OCI-LY7 (cell line): ENCODE data around the gene NDUFAB1. TPM values are rescaled to one million over a fixed set of nuclear protein-coding genes. Genes with fewer than 3 reads are reported as not detected.

Source experiments
- Bru-seq: library from RNA; stranded (reverse); fragments of 400-500 nt; gene quantifications from one replicate; lab custom pipeline; 2021; lab: Mats Ljungman, UMichigan
- BruChase-seq, 2 experiments: library from RNA; stranded (reverse); fragments of 400-500 nt; gene quantifications; one replicate each; lab custom pipeline; 2021; lab: Mats Ljungman, UMichigan
- BruUV-seq: library from RNA; stranded (reverse); fragments of 400-500 nt; replicated peaks from 2 replicates; lab custom pipeline; 2021; lab: Mats Ljungman, UMichigan
- CTCF ChIA-PET: fragments of 300-600 bp; sonication (Branson Sonifier 250); formaldehyde crosslinking; loops from one replicate; lab custom pipeline; 2022; ENCODE audit warnings: antibody characterized with exemption; ENCODE audit not compliant: unreplicated experiment; lab: Charles Lee
- POLR2A ChIA-PET: fragments of 300-600 bp; sonication (Branson Sonifier 250); formaldehyde crosslinking; loops from one replicate; lab custom pipeline; 2022; ENCODE audit warnings: antibody characterized with exemption; lab: Charles Lee
- DNase-seq: peaks from one replicate; pipeline ENCODE4 v3.0.0-alpha.2; 2015; ENCODE audit warnings: low spot score
- H2AFZ ChIP-seq: fragments of 200-600 bp; sonication (generic), shearing (Covaris generic); 2 replicates; pipeline ENCODE4 v1.6.1; 2014; ENCODE audit warnings: mild to moderate bottlenecking, antibody characterized with exemption, low read length, moderate library complexity
- H3K27ac ChIP-seq: fragments of 200-600 bp; sonication (generic); 2 replicates; pipeline ENCODE4 v1.5.1; 2014; ENCODE audit warnings: mixed run types, low read depth, mild to moderate bottlenecking, moderate library complexity, low read length, inconsistent platforms; ENCODE audit not compliant: poor library complexity, severe bottlenecking
- H3K36me3 ChIP-seq: fragments of 200-600 bp; sonication (generic); 2 replicates; pipeline ENCODE4 v1.6.1; 2014; ENCODE audit warnings: mild to moderate bottlenecking, antibody characterized with exemption, low read length, moderate library complexity, mixed read lengths; ENCODE audit not compliant: insufficient read depth
- H3K4me1 ChIP-seq: fragments of 200-600 bp; sonication (generic); 2 replicates; pipeline ENCODE4 v1.5.1; 2014; ENCODE audit warnings: mild to moderate bottlenecking, low read length; ENCODE audit not compliant: insufficient read depth, poor library complexity, severe bottlenecking
- H3K4me2 ChIP-seq: fragments of 200-600 bp; sonication (generic); 2 replicates; pipeline ENCODE4 v1.6.1; 2014; ENCODE audit warnings: mild to moderate bottlenecking, low read length
- H3K4me3 ChIP-seq: fragments of 200-600 bp; sonication (generic); 2 replicates; pipeline ENCODE4 v1.5.1; 2014; ENCODE audit warnings: mild to moderate bottlenecking, low read depth, low read length; ENCODE audit not compliant: poor library complexity, severe bottlenecking
- H3K79me2 ChIP-seq: fragments of 200-600 bp; sonication (generic); 2 replicates; pipeline ENCODE4 v1.6.1; 2016; ENCODE audit warnings: low read depth, mild to moderate bottlenecking, low read length, moderate library complexity, mixed read lengths; ENCODE audit not compliant: insufficient read depth
- H3K9me2 ChIP-seq: fragments of 200-600 bp; sonication (generic); 2 replicates; pipeline ENCODE4 v1.6.1; 2016; ENCODE audit warnings: mild to moderate bottlenecking, low read length, mixed read lengths; ENCODE audit not compliant: insufficient read depth
- H3K9me3 ChIP-seq: fragments of 200-600 bp; sonication (generic); 2 replicates; pipeline ENCODE4 v1.6.1; 2014; ENCODE audit warnings: mild to moderate bottlenecking, mixed run types, low read length, mixed read lengths
- H4K20me1 ChIP-seq: fragments of 200-600 bp; sonication (generic); 2 replicates; pipeline ENCODE4 v1.6.1; 2014; ENCODE audit warnings: mild to moderate bottlenecking, antibody characterized with exemption, low read length, moderate library complexity, mixed read lengths; ENCODE audit not compliant: insufficient read depth
- EZH2phosphoT487 ChIP-seq: fragments of 200-600 bp; sonication (generic); IDR thresholded peaks from 2 replicates; pipeline ENCODE4 v1.6.1; 2018; ENCODE audit warnings: low read depth, borderline replicate concordance, mild to moderate bottlenecking, mixed run types, antibody characterized with exemption, low read length, moderate library complexity, mixed read lengths
- intact Hi-C: fragments of 100-400 bp; cut with micrococcal nuclease; formaldehyde crosslinking; loops from one replicate; pipeline ENCODE4 v1.10.0; 2022; ENCODE audit not compliant: unreplicated experiment
- long read RNA-seq: library from polyadenylated mRNA; stranded (forward); transcript quantifications from one replicate; pipeline ENCODE4 v2.0.0, GENCODE V29; 2022
- total RNA-seq, 2 experiments: library from RNA; depleted of rRNA in 1 of 2; stranded (reverse); fragments of >200 nt in 1 of 2; shearing (Covaris generic) in 1 of 2; gene quantifications; 2 replicates each; pipeline ENCODE4 v1.2.3, GENCODE V29; 2014 to 2022
- TF ChIP-seq, protein P1 (sequence below): fragments of 200-600 bp; sonication (generic); conservative IDR thresholded peaks from 2 replicates; pipeline ENCODE4 v1.5.1; 2014; ENCODE audit warnings: mild to moderate bottlenecking, antibody characterized with exemption, low read length, moderate library complexity, mixed read lengths

The NDUFAB1 gene
- total RNA-seq (2014; rRNA removed; shearing (Covaris generic)) (111 and 159 TPM in 2 replicates), total RNA-seq (2022) (107 and 149 TPM in 2 replicates), Bru-seq, nascent RNA (percentile 75 among the genes with signal in this experiment), BruChase-seq, experiment 1, labeled RNA remaining after a 6-hour chase (percentile 86 among the genes with signal in this experiment), BruChase-seq, experiment 2, labeled RNA remaining after a 2-hour chase (percentile 79 among the genes with signal in this experiment)
- long read RNA-seq, transcript NDUFAB1-201 (5 exons, 717 nt) = major isoform, 187 of 191 reads
- long read RNA-seq, partial matches to known transcripts = 1 of 191 reads
- long read RNA-seq, other reads (novel, unspliced or antisense) = 1 of 191 reads

DNA sequence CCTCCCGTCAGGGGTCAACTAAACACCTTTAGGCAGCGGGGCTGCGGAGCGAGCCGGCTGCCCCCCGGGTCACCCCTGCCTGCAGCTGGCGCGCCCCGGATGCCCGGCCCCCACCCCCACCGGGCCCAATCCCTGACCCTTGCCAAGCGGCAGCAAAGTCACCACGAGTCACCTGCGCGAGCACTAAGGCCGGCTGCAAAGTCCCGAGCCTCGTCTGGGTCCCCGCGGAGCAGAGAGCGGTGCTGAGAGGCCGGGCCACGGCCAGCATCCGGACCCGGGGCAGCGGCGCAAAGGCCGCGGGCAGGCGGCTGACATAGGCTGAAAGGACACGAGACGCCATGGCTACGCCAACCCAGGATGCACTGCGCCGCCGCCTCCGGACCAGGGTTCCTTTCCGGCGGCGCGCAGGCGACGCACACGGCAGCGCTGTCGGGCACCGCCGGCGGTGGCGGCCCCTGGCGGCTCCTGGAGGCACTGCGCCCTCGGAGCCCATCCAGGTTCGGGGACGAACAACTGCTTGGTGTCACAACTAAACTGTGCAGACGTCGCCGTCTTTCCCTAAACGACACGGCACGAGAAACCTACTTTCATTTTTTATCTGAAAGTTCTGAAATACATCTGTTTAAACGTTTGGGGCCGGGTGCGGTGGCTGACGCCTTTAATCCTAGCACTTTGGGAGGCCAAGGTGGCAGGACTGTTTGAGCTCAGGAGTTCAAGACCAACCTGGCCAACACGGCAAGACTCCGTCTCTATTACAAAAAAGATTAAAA is at the start of gene NDUFAB1:
NDUFAB1 (minus strand) TSS at position 366 of the 770 bp plus-strand sequence; CDS start at position 340, 26 bp downstream.
- Histone ChIP-seq H2AFZ (peak within 1 kb of the TSS; percentile 63), H3K4me2 (peak within 1 kb of the TSS; percentile 96), H3K36me3 (peaks cover 42% of the 10 kb centered on the region), H3K4me3 (peak within 1 kb of the TSS; percentile 96), H3K27ac (peak within 1 kb of the TSS; percentile 57), H3K79me2 (peaks cover 52% of the 10 kb centered on the region), H3K9me3 (no peaks in the 10 kb centered on the region), H3K4me1 (peaks cover 21% of the 10 kb centered on the region), H4K20me1 (peaks cover 7% of the 10 kb centered on the region; the same call in 1 of the 2 replicates), H3K9me2 (no peaks in the 10 kb centered on the region)
- BruUV-seq = no TSS peak
- POLR2A ChIA-PET = interaction anchor here (0.7 to 1.3 kb wide), 4 partner anchors 25 to 535 kb away, joined by 3 to 7 read pairs (median 4); no protein-coding TSS in a partner anchor
- intact Hi-C loops = loop anchor here (1.0 to 5.0 kb wide), 4 partner anchors 25 to 144 kb away; partner anchors contain the start of genes COG7, EARS2 and UBFD1
- TF ChIP-seq, protein P1, sequence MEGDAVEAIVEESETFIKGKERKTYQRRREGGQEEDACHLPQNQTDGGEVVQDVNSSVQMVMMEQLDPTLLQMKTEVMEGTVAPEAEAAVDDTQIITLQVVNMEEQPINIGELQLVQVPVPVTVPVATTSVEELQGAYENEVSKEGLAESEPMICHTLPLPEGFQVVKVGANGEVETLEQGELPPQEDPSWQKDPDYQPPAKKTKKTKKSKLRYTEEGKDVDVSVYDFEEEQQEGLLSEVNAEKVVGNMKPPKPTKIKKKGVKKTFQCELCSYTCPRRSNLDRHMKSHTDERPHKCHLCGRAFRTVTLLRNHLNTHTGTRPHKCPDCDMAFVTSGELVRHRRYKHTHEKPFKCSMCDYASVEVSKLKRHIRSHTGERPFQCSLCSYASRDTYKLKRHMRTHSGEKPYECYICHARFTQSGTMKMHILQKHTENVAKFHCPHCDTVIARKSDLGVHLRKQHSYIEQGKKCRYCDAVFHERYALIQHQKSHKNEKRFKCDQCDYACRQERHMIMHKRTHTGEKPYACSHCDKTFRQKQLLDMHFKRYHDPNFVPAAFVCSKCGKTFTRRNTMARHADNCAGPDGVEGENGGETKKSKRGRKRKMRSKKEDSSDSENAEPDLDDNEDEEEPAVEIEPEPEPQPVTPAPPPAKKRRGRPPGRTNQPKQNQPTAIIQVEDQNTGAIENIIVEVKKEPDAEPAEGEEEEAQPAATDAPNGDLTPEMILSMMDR = peak; percentile 82
- TF ChIP-seq EZH2phosphoT487 = no peak
- peak; percentile 93 for DNase-seq
- CTCF ChIA-PET = interaction anchor here (0.7 to 1.1 kb wide), 3 partner anchors 38 to 80 kb away, joined by 3 to 7 read pairs (median 3); partner anchors contain the start of genes EARS2 and UBFD1

DNA sequence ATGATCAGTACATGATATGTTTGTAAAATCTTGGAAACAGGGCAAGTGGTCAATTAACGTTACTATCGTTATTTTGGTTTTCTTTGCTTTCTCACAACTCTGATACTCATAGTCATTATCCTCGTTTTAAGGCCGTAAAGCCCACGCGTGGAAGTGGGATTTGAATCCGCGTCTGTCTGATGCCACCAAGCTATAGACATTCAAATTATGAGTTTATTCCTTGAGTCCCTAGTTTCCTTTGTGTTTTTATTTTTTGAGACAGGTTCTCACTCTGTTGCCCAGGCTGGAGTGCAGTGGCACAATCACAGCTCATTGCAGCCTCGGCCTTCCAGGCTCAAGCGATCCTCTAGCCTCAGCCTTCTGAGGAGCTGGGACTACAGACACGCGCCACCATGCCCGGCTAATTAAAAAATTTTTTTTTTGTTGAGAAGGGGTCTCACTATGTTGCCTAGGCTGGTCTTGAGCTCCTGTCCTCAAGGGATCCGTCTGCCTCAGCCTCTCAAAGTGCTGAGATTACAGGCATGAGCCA is 46.2 kb upstream of the NDUFAB1 start:
- ChIA-PET CTCF (no interaction called here), POLR2A (interaction anchor here (0.7 kb wide), 1 partner anchor 35 kb away, joined by 3 read pairs; no protein-coding TSS in a partner anchor)
- Histone ChIP-seq H3K4me2 (peak overlapping the region; percentile 87), H3K9me3 (no peaks in the 10 kb centered on the region), H4K20me1 (peaks cover 5% of the 10 kb centered on the region; the same call in 1 of the 2 replicates), H3K36me3 (peaks cover 51% of the 10 kb centered on the region), H3K4me3 (peak overlapping the region; percentile 91), H3K79me2 (peaks cover 63% of the 10 kb centered on the region), H2AFZ (no peak overlapping the region), H3K9me2 (no peaks in the 10 kb centered on the region), H3K4me1 (peaks cover 17% of the 10 kb centered on the region), H3K27ac (peak overlapping the region; percentile 74)
- DNase-seq = no peak
- TF ChIP-seq, protein P1 = no peak
- no peak for TF ChIP-seq EZH2phosphoT487
- intact Hi-C loops = no loop called here
- no TSS peak for BruUV-seq
